Osteocyte (in vitro differentiated cells): ENCODE data around the gene RBM6. TPM values are rescaled to one million over a fixed set of nuclear protein-coding genes. Genes with fewer than 3 reads are reported as not detected.
A peak's percentile ranks its signal among the peaks of the same experiment; 100 is the strongest.

ENCODE experiments used
- DNase-seq: peaks from one replicate; pipeline ENCODE4 v3.0.0; 2021; ENCODE audit warnings: mixed read lengths; ENCODE audit not compliant: unreplicated experiment; ENCODE audit errors: extremely low spot score
- H3K27ac Mint-ChIP-seq: one replicate; pipeline ENCODE4 v1.8.0; 2021; ENCODE audit warnings: mild to moderate bottlenecking, mixed read lengths; ENCODE audit not compliant: unreplicated experiment
- H3K27me3 Mint-ChIP-seq: one replicate; pipeline ENCODE4 v1.8.0; 2021; ENCODE audit warnings: mixed read lengths; ENCODE audit not compliant: unreplicated experiment
- H3K36me3 Mint-ChIP-seq: one replicate; pipeline ENCODE4 v1.8.0; 2021; ENCODE audit warnings: mixed read lengths; ENCODE audit not compliant: unreplicated experiment
- H3K4me1 Mint-ChIP-seq: one replicate; pipeline ENCODE4 v1.8.0; 2021; ENCODE audit warnings: mixed read lengths; ENCODE audit not compliant: unreplicated experiment
- H3K4me3 Mint-ChIP-seq: one replicate; pipeline ENCODE4 v1.8.0; 2021; ENCODE audit warnings: mild to moderate bottlenecking, moderate library complexity, mixed read lengths; ENCODE audit not compliant: unreplicated experiment
- H3K9me3 Mint-ChIP-seq: one replicate; pipeline ENCODE4 v1.8.0; 2021; ENCODE audit warnings: mixed read lengths; ENCODE audit not compliant: unreplicated experiment
- CTCF ChIP-seq: fragments of 200-600 bp; sonication (generic); IDR thresholded peaks from 2 replicates; pipeline ENCODE4 v1.5.0; 2021; ENCODE audit warnings: antibody characterized with exemption, mild to moderate bottlenecking, moderate library complexity
- total RNA-seq: library from RNA; stranded (reverse); gene quantifications from 2 replicates; pipeline ENCODE4 v1.2.1, GENCODE V29; 2021

RBM6 gene
- total RNA-seq, 1 donor from 2014 or later: 91.5 TPM

GRCh38 chr3:50122661-50123391 is 182.9 kb downstream of the RBM6 start:
- Mint-ChIP-seq H3K27me3 (no peaks in the 10 kb centered on the region), H3K36me3 (peaks cover 16% of the 10 kb centered on the region), H3K4me3 (no peak overlapping the region), H3K9me3 (no peaks in the 10 kb centered on the region), H3K4me1 (peaks cover 51% of the 10 kb centered on the region), H3K27ac (no peak overlapping the region)
- no peak for TF ChIP-seq CTCF
- no peak for DNase-seq

DNA sequence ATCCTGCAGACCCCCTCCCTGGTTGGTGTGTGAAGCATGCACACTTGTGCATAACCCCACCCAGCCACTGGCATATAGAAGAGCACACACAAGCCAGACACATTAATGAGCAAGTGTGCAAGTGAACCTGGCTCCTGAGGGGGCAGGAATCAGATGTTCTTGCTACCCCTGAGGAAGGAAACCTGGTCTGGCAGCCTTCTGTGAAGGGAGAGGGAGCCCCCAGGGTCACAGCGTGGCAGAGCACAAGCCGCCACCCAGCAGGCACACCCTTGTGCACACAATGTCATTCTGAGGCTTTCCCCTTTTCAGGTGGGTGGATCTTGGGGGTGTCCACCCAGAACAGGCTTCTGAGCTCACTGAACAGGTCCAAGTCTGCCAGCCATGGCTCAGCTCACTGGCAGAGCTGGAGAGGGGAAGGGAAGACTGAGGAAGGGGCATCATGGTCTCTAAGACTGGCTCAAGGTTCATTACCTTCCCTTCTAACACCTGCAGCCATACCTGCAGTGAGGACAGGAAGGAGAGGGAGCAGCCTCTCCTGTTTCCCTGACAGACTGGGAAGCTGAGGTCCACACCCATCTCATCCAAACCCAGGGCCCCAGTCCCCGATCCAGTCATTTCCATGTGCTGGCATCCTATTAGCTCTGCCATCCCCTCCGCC is 183.6 kb downstream of the RBM6 start:
- Mint-ChIP-seq H3K36me3 (peaks cover 9% of the 10 kb centered on the region), H3K27me3 (no peaks in the 10 kb centered on the region), H3K4me3 (no peak overlapping the region), H3K9me3 (no peaks in the 10 kb centered on the region), H3K4me1 (peaks cover 58% of the 10 kb centered on the region), H3K27ac (peak overlapping the region; percentile 52)
- DNase-seq: no peak
- no peak for TF ChIP-seq CTCF

DNA sequence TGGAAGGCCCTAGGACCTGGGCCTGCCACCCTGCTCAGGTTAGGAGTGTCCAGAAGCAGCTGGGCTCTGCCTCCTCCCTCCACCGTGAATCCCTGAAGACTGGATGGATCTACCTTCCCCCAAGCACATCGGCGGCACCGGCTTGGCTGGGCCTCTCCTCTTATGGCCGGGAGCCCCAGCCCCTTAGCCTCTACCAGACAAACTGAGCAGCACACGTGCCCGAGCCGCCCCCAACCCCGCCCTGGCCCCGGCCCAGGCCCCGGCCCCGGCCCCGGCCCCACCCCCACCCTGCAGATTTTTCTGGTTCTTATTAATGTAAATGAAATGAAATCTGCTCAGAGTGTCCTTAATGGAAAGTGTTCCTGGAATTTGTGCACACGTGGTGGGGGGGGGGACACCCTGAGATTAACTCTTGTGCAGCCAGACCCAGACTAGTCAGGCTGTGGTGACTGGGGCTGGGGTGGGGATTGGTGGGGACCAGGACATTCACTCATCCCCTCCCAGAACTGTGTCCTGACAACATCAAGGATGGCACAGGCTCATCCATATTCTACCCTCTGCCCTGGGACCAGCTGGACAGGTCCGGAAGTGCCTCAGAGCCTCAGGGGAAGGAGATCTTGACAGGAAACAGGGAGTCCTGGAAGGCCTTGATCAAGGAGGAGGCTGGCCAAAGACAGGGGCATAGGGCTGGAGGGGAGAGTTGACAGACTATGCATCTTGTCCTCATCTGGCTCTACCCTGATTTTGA is 184.3 kb downstream of the RBM6 start:
- no peak for TF ChIP-seq CTCF
- H3K36me3 Mint-ChIP-seq: peaks cover 5% of the 10 kb centered on the region
- no peak overlapping the region for H3K4me3 Mint-ChIP-seq
- peaks cover 59% of the 10 kb centered on the region for H3K4me1 Mint-ChIP-seq
- H3K9me3 Mint-ChIP-seq: no peaks in the 10 kb centered on the region
- no peaks in the 10 kb centered on the region for H3K27me3 Mint-ChIP-seq
- no peak for DNase-seq
- peak overlapping the region; percentile 56 for H3K27ac Mint-ChIP-seq

- no peaks in the 10 kb centered on the region for H3K9me3 Mint-ChIP-seq
Measured at GRCh38 chr3:50124800-50125178, 184.8 kb downstream of the RBM6 start.

More at GRCh38 chr3:50124800-50125178, 184.8 kb downstream of the RBM6 start:
- H3K27me3 Mint-ChIP-seq: no peaks in the 10 kb centered on the region
- peaks cover 4% of the 10 kb centered on the region for H3K36me3 Mint-ChIP-seq
- no peak for TF ChIP-seq CTCF
- no peak overlapping the region for H3K4me3 Mint-ChIP-seq
- H3K27ac Mint-ChIP-seq: no peak overlapping the region
- no peak for DNase-seq
- H3K4me1 Mint-ChIP-seq: peaks cover 59% of the 10 kb centered on the region
